Keratinocyte (primary cell): Measurements from ENCODE around the gene KCNMA1.

Source experiments
- CTCF ChIP-seq, 3 experiments: IDR thresholded peaks in 1 of 3; conservative IDR thresholded peaks in 1 of 3; optimal IDR thresholded peaks in 1 of 3; 2 replicates in 2 of 3; 3 replicates in 1 of 3; pipeline versions ENCODE3 to v1.5.1; 2011; ENCODE audit warnings: low read length in 3 of 3, mild to moderate bottlenecking in 3 of 3, moderate library complexity in 2 of 3, control low read depth in 1 of 3, inconsistent platforms in 1 of 3; ENCODE audit not compliant: insufficient read depth in 2 of 3; ENCODE audit errors: extremely low read depth in 1 of 3
- EZH2 ChIP-seq: IDR thresholded peaks from one replicate; pipeline ENCODE4 v1.6.1; 2012; ENCODE audit warnings: inconsistent platforms, mild to moderate bottlenecking, low read length, moderate library complexity

- TF ChIP-seq CTCF (optimal IDR thresholded peaks at IDR 0.05 in 1 of 3, IDR thresholded peaks at IDR 0.05 in 1 of 3, conservative IDR thresholded peaks at IDR 0.05 in 1 of 3; ENCODE audit: extremely low read depth in 1 of 3, insufficient read depth in 2 of 3, low read length in 3 of 3) (no peak), EZH2 (no peak)
Observed at GRCh38 chr10:77637532-77638320, at the start of gene KCNMA1.
